ENCODE measurements around the gene DFFA. TPM values are rescaled to one million over a fixed set of nuclear protein-coding genes. Genes with fewer than 3 reads are reported as not detected.

The DFFA gene
- total RNA-seq, 1 experiment from 2014 or later: 49.7 TPM

DNA sequence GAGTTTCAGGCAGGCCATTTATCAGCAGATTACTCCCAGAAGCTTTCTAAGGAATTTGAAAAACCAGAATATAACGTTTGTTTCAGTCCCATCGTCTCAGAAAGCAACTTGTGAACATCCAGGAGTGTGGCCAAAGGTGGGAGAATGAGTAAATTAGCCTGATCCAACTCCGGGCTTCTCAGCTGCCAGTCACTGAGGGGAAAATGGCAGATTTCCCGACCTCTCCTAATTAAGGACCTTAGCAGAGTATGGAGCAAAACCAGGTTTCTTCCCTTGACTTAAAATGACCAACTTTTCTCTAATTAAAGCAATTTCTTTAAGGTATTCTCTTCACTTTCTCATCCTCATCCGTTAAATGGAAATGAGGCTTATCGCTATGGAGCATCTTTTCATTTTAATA lies 21.5 kb downstream of the DFFA start:
- Histone ChIP-seq H3K4me1 (ENCODE audit: insufficient read depth, low read length, poor library complexity, severe bottlenecking) (no peaks in the 10 kb centered on the region), H3K27me3 (replicated peaks; ENCODE audit: insufficient read depth, low read depth, low read length, poor library complexity) (no peaks in the 10 kb centered on the region), H3K27ac (ENCODE audit: low read depth, low read length, poor library complexity, severe bottlenecking) (no peak overlapping the region), H3K36me3 (ENCODE audit: insufficient read depth, low read length, poor library complexity, severe bottlenecking) (no peaks in the 10 kb centered on the region), H3K9me3 (ENCODE audit: low read depth, low read length, poor library complexity, severe bottlenecking) (no peaks in the 10 kb centered on the region), H3K4me3 (ENCODE audit: low read depth, low read length, poor library complexity, severe bottlenecking) (no peak overlapping the region)
- no TSS peak for BruUV-seq (replicated peaks)
- ChIA-PET POLR2A (ENCODE audit: low non-redundant PET) (no interaction called here), CTCF (no interaction called here)
- TF ChIP-seq EZH2 (IDR thresholded peaks at IDR 0.05; ENCODE audit: borderline replicate concordance, low read depth, low read length, poor library complexity, severe bottlenecking): no peak
- no peak for TF ChIP-seq CTCF (conservative IDR thresholded peaks at IDR 0.05; ENCODE audit: low read depth, low read length)
- intact Hi-C loops (cut with micrococcal nuclease; ENCODE audit: unreplicated experiment): no loop called here
- no peak for DNase-seq (ENCODE audit: low spot score)

DNA sequence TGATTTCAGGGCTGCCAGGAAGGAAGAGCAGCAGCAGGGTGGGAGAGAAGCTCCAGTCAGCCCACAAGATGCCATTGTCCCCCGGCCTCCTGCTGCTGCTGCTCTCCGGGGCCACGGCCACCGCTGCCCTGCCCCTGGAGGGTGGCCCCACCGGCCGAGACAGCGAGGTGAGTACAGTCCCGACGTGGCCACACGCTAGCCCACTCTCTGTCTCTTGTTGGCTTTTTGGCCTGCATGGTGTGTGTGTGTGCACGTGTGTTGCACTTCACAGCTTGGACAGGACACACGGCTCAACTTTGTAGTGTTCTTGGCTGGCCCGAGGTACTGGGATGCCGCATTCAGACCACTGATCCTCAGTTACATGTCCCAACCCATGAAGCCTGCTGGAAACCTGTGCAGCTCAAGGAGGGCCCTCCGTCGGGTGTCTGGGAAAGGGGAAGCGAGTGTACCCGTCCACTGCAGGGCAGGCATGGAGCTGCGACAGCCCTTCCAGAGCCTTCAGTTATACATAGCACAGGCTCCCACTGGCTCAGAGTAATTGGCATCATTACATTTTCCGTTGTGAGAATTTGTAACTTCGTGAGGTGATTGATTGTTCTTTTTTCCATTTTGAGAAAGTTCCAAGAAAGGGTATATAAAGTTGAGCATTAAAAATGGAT lies 22.0 kb downstream of the DFFA start:
- H3K4me3 ChIP-seq (ENCODE audit: low read depth, low read length, poor library complexity, severe bottlenecking): no peak overlapping the region
- intact Hi-C loops (cut with micrococcal nuclease; ENCODE audit: unreplicated experiment): no loop called here
- no peak overlapping the region for H3K27ac ChIP-seq (ENCODE audit: low read depth, low read length, poor library complexity, severe bottlenecking)
- no TSS peak for BruUV-seq (replicated peaks)
- CTCF ChIA-PET: no interaction called here
- POLR2A ChIA-PET (ENCODE audit: low non-redundant PET): interaction anchor here (0.6 kb wide), 1 partner anchor 59 kb away, joined by 3 read pairs; no protein-coding TSS in a partner anchor
- no peak for DNase-seq (ENCODE audit: low spot score)
- no peaks in the 10 kb centered on the region for H3K4me1 ChIP-seq (ENCODE audit: insufficient read depth, low read length, poor library complexity, severe bottlenecking)
- TF ChIP-seq EZH2 (IDR thresholded peaks at IDR 0.05; ENCODE audit: borderline replicate concordance, low read depth, low read length, poor library complexity, severe bottlenecking) (no peak), CTCF (conservative IDR thresholded peaks at IDR 0.05; ENCODE audit: low read depth, low read length) (no peak)
- H3K36me3 ChIP-seq (ENCODE audit: insufficient read depth, low read length, poor library complexity, severe bottlenecking): no peaks in the 10 kb centered on the region
- H3K27me3 ChIP-seq (replicated peaks; ENCODE audit: insufficient read depth, low read depth, low read length, poor library complexity): no peaks in the 10 kb centered on the region
- no peaks in the 10 kb centered on the region for H3K9me3 ChIP-seq (ENCODE audit: low read depth, low read length, poor library complexity, severe bottlenecking)

DNA sequence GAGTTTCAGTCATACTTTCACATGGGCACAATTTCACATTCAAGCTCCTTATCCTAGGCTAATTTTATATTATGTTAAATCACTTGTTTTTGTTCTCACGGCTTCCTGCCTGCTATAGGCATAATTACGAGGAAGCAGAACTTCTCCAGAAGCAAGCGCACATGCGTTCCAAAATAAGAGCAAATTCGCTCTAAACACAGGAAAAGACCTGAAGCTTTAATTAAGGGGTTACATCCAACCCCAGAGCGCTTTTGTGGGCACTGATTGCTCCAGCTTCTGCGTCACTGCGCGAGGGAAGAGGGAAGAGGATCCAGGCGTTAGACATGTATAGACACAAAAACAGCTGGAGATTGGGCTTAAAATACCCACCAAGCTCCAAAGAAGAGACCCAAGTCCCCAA lies 22.6 kb downstream of the DFFA start, which contains the start of gene CORT:
CORT (plus strand) TSS at position 281 of the 400 bp plus-strand sequence. CDS start 193 bp downstream, outside the sequence.
- Histone ChIP-seq H3K27ac (ENCODE audit: low read depth, low read length, poor library complexity, severe bottlenecking) (no peak within 1 kb of the TSS), H3K9me3 (ENCODE audit: low read depth, low read length, poor library complexity, severe bottlenecking) (no peaks in the 10 kb centered on the region), H3K36me3 (ENCODE audit: insufficient read depth, low read length, poor library complexity, severe bottlenecking) (no peaks in the 10 kb centered on the region), H3K4me1 (ENCODE audit: insufficient read depth, low read length, poor library complexity, severe bottlenecking) (no peaks in the 10 kb centered on the region), H3K27me3 (replicated peaks; ENCODE audit: insufficient read depth, low read depth, low read length, poor library complexity) (no peaks in the 10 kb centered on the region), H3K4me3 (ENCODE audit: low read depth, low read length, poor library complexity, severe bottlenecking) (no peak within 1 kb of the TSS)
- CTCF ChIA-PET: no interaction called here
- BruUV-seq (replicated peaks): no TSS peak
- intact Hi-C loops (cut with micrococcal nuclease; ENCODE audit: unreplicated experiment): no loop called here
- POLR2A ChIA-PET (ENCODE audit: low non-redundant PET): interaction anchor here (0.6 kb wide), 1 partner anchor 60 kb away, joined by 3 read pairs; no protein-coding TSS in a partner anchor
- no peak for TF ChIP-seq EZH2 (IDR thresholded peaks at IDR 0.05; ENCODE audit: borderline replicate concordance, low read depth, low read length, poor library complexity, severe bottlenecking)
- no peak for TF ChIP-seq CTCF (conservative IDR thresholded peaks at IDR 0.05; ENCODE audit: low read depth, low read length)
- DNase-seq (ENCODE audit: low spot score): no peak
